Subcutaneous abdominal adipose tissue (tissue), 5 donors: ENCODE results near the gene ABCA6.

Experiments
- H3K27ac ChIP-seq: one replicate; pipeline ENCODE4 v1.7.0; 2013; ENCODE audit warnings: low read depth, mild to moderate bottlenecking, inconsistent platforms, low read length, moderate library complexity
- H3K27me3 ChIP-seq, 5 donors: one replicate each; pipeline ENCODE4 v1.7.0; 2013; ENCODE audit warnings: low read length in 5 of 5, inconsistent platforms in 1 of 5; ENCODE audit not compliant: control insufficient read depth in 5 of 5, insufficient read depth in 4 of 5
- H3K36me3 ChIP-seq, 5 donors: one replicate each; pipeline ENCODE4 v1.7.0; 2013; ENCODE audit warnings: low read length in 5 of 5; ENCODE audit not compliant: control insufficient read depth in 5 of 5, insufficient read depth in 5 of 5
- H3K4me1 ChIP-seq, 5 donors: one replicate each; pipeline ENCODE4 v1.7.0; 2013; ENCODE audit warnings: low read length in 5 of 5, mild to moderate bottlenecking in 3 of 5, moderate library complexity in 1 of 5; ENCODE audit not compliant: control insufficient read depth in 5 of 5, insufficient read depth in 5 of 5
- H3K4me3 ChIP-seq, 5 donors: one replicate each; pipeline ENCODE4 v1.7.0; 2013; ENCODE audit warnings: low read length in 5 of 5, low read depth in 1 of 5
- H3K9ac ChIP-seq, 5 donors: one replicate each; pipeline ENCODE4 v1.7.0; 2013; ENCODE audit warnings: low read length in 5 of 5, mild to moderate bottlenecking in 4 of 5, moderate library complexity in 3 of 5
- H3K9me3 ChIP-seq, 5 donors: one replicate each; pipeline ENCODE4 v1.7.0; 2013; ENCODE audit warnings: low read length in 5 of 5; ENCODE audit not compliant: control insufficient read depth in 5 of 5
- donor health status: healthy.
- donor health status: healthy.
- donor health status: healthy.
- donor health status: healthy.
- donor health status: healthy.

ABCA6 gene, protein sequence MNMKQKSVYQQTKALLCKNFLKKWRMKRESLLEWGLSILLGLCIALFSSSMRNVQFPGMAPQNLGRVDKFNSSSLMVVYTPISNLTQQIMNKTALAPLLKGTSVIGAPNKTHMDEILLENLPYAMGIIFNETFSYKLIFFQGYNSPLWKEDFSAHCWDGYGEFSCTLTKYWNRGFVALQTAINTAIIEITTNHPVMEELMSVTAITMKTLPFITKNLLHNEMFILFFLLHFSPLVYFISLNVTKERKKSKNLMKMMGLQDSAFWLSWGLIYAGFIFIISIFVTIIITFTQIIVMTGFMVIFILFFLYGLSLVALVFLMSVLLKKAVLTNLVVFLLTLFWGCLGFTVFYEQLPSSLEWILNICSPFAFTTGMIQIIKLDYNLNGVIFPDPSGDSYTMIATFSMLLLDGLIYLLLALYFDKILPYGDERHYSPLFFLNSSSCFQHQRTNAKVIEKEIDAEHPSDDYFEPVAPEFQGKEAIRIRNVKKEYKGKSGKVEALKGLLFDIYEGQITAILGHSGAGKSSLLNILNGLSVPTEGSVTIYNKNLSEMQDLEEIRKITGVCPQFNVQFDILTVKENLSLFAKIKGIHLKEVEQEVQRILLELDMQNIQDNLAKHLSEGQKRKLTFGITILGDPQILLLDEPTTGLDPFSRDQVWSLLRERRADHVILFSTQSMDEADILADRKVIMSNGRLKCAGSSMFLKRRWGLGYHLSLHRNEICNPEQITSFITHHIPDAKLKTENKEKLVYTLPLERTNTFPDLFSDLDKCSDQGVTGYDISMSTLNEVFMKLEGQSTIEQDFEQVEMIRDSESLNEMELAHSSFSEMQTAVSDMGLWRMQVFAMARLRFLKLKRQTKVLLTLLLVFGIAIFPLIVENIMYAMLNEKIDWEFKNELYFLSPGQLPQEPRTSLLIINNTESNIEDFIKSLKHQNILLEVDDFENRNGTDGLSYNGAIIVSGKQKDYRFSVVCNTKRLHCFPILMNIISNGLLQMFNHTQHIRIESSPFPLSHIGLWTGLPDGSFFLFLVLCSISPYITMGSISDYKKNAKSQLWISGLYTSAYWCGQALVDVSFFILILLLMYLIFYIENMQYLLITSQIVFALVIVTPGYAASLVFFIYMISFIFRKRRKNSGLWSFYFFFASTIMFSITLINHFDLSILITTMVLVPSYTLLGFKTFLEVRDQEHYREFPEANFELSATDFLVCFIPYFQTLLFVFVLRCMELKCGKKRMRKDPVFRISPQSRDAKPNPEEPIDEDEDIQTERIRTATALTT (N-terminal part only)

DNA sequence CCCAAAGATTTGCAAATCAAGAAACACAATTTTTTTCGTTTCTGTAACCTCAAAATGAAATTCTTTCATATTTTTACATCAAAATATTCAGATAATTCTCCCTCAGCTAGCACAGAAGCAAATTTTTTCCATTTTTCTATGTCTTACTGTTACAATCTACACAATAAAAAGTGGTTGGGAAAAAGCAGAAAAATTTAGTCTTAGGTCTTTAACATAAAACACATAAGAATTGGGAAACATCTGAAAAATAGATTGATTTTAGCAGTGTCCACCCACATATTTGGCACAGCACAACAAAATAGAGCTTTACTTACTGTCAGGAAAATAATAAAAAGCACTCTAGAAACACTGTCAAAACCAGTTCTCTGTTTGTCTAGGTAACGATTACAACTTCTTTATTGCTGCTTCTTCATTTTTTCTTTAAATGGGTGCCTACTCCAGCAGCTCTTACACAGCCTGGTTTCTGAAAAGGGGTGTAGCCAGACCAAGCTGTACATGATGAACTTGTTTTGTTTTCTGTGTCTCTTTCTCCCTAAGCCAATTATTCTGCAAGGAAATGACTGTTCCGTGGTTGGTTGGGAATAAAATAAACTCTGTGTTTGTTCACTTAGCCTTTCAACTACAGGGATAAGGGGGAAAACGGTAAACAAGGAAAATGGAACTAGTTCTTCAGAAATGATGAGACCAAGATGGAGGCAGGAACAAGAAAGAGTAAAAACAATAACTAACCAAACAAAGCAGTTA lies at the start of gene ABCA6:
TSS of gene ABCA6 (minus strand) at position 465 of the 744 bp plus-strand sequence. CDS start 1,192 bp downstream, outside the sequence.
- peak within 1 kb of the TSS; percentile 65 to 84 (median 68) for H3K4me3 ChIP-seq
- no peaks in the 10 kb centered on the region for H3K27me3 ChIP-seq
- H3K9ac ChIP-seq, result peak within 1 kb of the TSS; percentile 68 to 87 (median 73)
- H3K36me3 ChIP-seq, result peaks cover 7 to 17% (median 14%) of the 10 kb centered on the region in 5 donors
- peaks cover 2 to 38% (median 36%) of the 10 kb centered on the region in 5 donors for H3K4me1 ChIP-seq
- H3K27ac ChIP-seq, result peak within 1 kb of the TSS; percentile 42
- no peaks in the 10 kb centered on the region for H3K9me3 ChIP-seq

DNA sequence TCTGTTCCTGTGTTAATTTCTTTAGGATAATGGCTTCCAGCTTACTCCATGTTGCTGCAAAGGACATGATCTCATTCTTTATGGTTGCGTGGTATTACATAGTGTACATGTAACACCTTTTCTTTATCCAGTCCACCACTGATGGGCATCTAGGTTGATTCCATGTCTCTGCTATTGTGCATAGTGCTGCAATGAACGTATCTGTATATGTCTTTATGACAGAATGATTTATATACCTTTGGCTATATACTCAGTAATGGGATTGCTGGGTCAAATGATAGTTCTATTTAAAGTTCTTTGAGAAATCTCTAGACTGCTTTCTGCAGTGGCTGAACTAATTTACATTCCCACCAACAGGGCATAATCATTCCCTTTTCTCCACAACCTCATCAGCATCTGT lies 47.1 kb upstream of the ABCA6 start:
- peaks cover 3 to 32% (median 25%) of the 10 kb centered on the region in 5 donors for H3K36me3 ChIP-seq
- no peaks in the 10 kb centered on the region for H3K4me1 ChIP-seq
- no peak overlapping the region for H3K9ac ChIP-seq
- no peak overlapping the region for H3K4me3 ChIP-seq
- H3K27me3 ChIP-seq, result no peaks in the 10 kb centered on the region
- no peak overlapping the region for H3K27ac ChIP-seq
- H3K9me3 ChIP-seq, result no peaks in the 10 kb centered on the region

DNA sequence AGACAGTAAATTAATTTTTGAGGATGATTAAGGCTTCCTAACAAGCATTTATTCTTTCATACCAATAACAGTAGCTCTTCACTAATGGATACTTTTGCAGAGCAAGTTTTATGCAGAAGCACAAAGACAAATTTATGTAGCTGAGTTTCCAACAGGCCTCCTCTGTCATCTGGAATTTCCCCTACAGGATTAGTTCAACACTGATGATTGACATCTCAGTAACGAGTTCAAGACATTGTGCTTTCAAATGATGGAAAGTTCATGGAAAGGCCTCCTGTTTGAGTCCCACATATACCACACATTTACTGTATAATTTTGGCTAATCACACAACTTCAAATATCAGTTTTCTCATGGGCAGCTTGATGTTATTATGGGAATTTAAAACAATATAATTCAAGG lies 46.4 kb upstream of the ABCA6 start:
- Histone ChIP-seq H3K4me1 (no peaks in the 10 kb centered on the region), H3K27me3 (no peaks in the 10 kb centered on the region), H3K27ac (no peak overlapping the region), H3K9ac (no peak overlapping the region), H3K9me3 (no peaks in the 10 kb centered on the region), H3K36me3 (peaks cover 3 to 27% (median 26%) of the 10 kb centered on the region in 5 donors), H3K4me3 (no peak overlapping the region)

DNA sequence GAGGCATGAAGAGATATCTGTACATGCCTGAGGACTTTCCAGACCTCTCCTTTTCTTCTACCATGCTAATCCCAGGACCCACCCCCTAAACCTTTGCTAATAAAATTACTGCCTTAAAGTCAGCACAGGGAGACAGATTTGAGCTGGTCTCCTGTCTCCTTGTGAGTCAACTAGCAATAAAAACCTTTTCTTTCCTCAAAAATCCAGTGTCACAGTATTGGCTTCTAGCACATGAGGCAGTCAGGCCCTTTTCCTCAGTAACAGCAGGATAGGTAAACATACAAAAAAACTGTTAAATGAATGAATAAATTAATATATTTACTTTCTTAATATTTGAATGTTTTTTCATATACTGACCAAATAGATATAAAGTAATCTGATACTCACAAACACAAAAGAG lies 45.6 kb upstream of the ABCA6 start:
- no peak overlapping the region for H3K4me3 ChIP-seq
- no peak overlapping the region for H3K27ac ChIP-seq
- H3K9me3 ChIP-seq, result no peaks in the 10 kb centered on the region
- no peaks in the 10 kb centered on the region for H3K27me3 ChIP-seq
- H3K36me3 ChIP-seq, result peaks cover 3 to 29% (median 19%) of the 10 kb centered on the region in 5 donors
- no peaks in the 10 kb centered on the region for H3K4me1 ChIP-seq
- no peak overlapping the region for H3K9ac ChIP-seq

DNA sequence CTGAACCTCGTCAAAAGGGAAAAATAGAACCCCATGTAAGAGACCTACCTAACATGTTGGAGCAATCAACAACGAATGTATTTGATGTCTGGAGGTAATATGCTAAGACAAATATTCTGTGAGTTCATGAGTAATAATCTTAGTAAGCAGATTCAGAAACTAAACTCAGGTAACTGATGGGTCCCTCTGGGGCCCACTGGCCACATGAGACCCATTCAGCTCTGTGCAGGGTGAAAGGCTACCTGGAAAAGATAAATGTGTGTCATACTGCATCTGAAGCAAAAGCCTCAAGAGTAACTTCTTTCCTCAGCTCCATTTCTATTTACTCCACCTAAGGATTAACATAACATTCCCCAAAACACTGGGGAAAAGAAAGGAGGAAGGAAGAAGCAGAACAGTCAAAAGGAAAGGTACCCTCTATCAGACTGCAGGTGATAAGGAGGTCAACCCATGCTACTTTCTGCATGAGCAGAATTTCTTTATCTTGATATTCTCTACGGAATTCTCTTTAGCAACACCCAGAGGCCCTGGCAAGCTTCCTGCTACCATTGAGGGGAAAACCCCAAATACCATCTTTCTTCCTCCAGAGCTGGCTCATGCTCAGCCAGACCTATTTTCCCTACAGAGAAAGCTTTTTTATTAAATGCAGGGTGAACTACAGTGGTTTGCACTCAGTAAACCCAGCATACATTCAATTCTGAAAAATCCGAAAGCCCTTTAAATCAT lies 37.7 kb upstream of the ABCA6 start:
- Histone ChIP-seq H3K4me1 (peaks cover 0 to 19% (median 8%) of the 10 kb centered on the region in 5 donors), H3K9me3 (no peaks in the 10 kb centered on the region), H3K27me3 (no peaks in the 10 kb centered on the region), H3K27ac (no peak overlapping the region), H3K36me3 (peaks cover 3 to 33% (median 11%) of the 10 kb centered on the region in 5 donors), H3K9ac (no peak overlapping the region), H3K4me3 (no peak overlapping the region)

DNA sequence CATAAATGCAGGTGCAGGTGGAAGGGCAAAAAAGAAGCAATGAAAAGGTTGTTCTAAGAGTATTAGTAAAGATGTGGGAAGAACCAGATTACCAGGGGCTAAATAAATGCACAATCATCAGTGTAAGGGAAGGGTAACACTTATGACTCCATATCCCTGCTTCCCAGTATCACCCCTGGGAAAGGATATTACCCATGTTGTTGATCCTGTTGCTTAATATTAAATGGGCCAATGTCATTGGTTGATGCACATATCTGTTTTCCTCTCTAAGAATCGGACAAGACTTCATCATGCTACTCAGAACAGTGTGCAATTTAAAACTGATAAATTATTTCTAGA lies 34.7 kb upstream of the ABCA6 start:
- no peak overlapping the region for H3K9ac ChIP-seq
- peaks cover 0 to 37% (median 10%) of the 10 kb centered on the region in 5 donors for H3K36me3 ChIP-seq
- H3K4me3 ChIP-seq, result no peak overlapping the region
- peak overlapping the region; percentile 34 for H3K27ac ChIP-seq
- H3K27me3 ChIP-seq, result no peaks in the 10 kb centered on the region
- H3K4me1 ChIP-seq, result peaks cover 0 to 19% (median 8%) of the 10 kb centered on the region in 5 donors
- H3K9me3 ChIP-seq, result no peaks in the 10 kb centered on the region

DNA sequence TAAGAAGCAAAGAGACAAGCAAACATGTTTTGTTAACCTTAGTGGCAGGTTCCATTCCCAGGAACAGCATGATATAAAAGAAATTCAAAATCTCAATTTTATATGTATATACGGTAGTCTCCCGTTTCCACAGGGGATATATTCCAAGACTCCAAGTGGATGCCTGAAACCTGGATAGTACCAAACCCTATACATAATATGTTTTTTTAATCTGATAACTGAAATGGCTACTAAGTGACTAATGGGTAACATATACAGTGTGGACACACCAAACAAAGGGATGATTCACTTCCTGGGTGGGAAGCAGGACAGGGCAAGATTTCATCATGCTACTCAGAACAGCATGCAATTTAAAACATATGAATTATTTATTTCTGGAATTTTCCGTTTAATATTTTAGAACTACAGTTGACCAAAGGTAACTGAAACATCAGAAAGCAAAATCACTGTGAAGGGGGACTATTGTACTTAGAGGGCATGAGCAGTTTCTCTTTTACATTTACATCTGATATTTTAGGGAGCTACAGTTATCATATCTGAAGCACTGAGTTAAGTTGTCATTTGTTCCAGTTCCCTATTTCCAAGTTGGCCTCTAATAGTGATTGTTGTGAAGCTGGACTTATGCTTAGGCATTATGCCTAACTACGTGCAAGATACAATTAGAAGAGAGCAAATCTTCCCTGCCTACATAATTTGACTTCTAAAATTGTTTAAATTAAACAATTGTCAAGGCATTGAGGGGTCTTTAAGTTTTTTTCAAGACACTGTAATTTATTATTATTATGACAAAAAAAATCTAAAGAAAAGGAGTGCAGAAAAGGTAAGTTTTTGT lies 34.1 kb upstream of the ABCA6 start:
- no peaks in the 10 kb centered on the region for H3K27me3 ChIP-seq
- H3K36me3 ChIP-seq, result peaks cover 0 to 35% (median 10%) of the 10 kb centered on the region in 5 donors
- no peak overlapping the region for H3K9ac ChIP-seq
- peak overlapping the region; percentile 34 for H3K27ac ChIP-seq
- peaks cover 0 to 19% (median 8%) of the 10 kb centered on the region in 5 donors for H3K4me1 ChIP-seq
- no peaks in the 10 kb centered on the region for H3K9me3 ChIP-seq
- no peak overlapping the region for H3K4me3 ChIP-seq

DNA sequence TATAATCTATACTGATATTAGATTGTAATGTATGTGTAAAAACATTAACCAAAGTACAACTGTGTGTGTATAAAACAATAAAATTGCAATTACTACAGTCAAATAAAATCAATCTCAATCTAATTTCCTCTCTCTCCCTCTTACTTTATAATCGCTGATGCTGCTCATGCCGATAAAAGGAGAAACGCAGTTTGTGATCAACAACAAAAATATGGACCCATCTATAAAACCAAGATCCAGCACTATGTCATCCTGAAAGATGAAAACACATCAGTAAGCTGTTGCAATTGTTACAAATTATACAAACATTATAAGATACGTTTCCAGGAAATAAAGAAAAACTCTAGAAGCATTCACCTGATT lies 33.5 kb upstream of the ABCA6 start:
- no peak overlapping the region for H3K9ac ChIP-seq
- no peaks in the 10 kb centered on the region for H3K9me3 ChIP-seq
- no peaks in the 10 kb centered on the region for H3K27me3 ChIP-seq
- H3K4me3 ChIP-seq, result no peak overlapping the region
- peaks cover 0 to 40% (median 10%) of the 10 kb centered on the region in 5 donors for H3K36me3 ChIP-seq
- peaks cover 0 to 24% (median 8%) of the 10 kb centered on the region in 5 donors for H3K4me1 ChIP-seq
- H3K27ac ChIP-seq, result no peak overlapping the region
